GM23338 (cell line): ENCODE data around the gene SELP. TPM values are rescaled to one million over a fixed set of nuclear protein-coding genes. Genes with fewer than 3 reads are reported as not detected.

ENCODE experiments used
- ATAC-seq: fragments of 200-7000 bp; cut with Tn5 transposase; 3 replicates; pipeline ENCODE4 v1.9.1; 2020
- DNase-seq: peaks from one replicate; pipeline ENCODE4 v3.0.0-alpha.2; 2015; ENCODE audit warnings: low spot score
- H2AFZ ChIP-seq: fragments of 200-600 bp; sonication (generic); 2 replicates; pipeline ENCODE4 v1.8.0; 2016; ENCODE audit warnings: antibody characterized with exemption, mild to moderate bottlenecking, moderate library complexity
- H3F3A ChIP-seq: fragments of 200-600 bp; sonication (generic); replicated peaks from 2 replicates; pipeline ENCODE4 v1.8.0; 2017; ENCODE audit warnings: antibody characterized with exemption, mixed run types, low read depth
- H3K27ac ChIP-seq: fragments of 200-600 bp; sonication (generic); 2 replicates; pipeline ENCODE4 v1.6.1; 2016; ENCODE audit warnings: low read depth
- H3K27me3 ChIP-seq: fragments of 200-600 bp; sonication (generic); 2 replicates; pipeline ENCODE4 v1.8.0; 2016; ENCODE audit warnings: mild to moderate bottlenecking, mixed run types, moderate library complexity; ENCODE audit not compliant: insufficient read depth
- H3K36me3 ChIP-seq: fragments of 200-600 bp; sonication (generic); 2 replicates; pipeline ENCODE4 v1.8.0; 2016; ENCODE audit warnings: mild to moderate bottlenecking; ENCODE audit not compliant: insufficient read depth
- H3K4me1 ChIP-seq: fragments of 200-600 bp; sonication (generic); 2 replicates; pipeline ENCODE4 v1.8.0; 2016; ENCODE audit warnings: mild to moderate bottlenecking, moderate library complexity; ENCODE audit not compliant: insufficient read depth
- H3K4me2 ChIP-seq: fragments of 200-600 bp; sonication (generic); 2 replicates; pipeline ENCODE4 v1.7.1; 2017; ENCODE audit warnings: mixed run types
- H3K4me3 ChIP-seq: fragments of 200-600 bp; sonication (generic); 2 replicates; pipeline ENCODE4 v1.6.1; 2016; ENCODE audit warnings: mixed run types
- H3K79me2 ChIP-seq: fragments of 200-600 bp; sonication (generic); replicated peaks from 2 replicates; pipeline ENCODE4 v1.8.0; 2017; ENCODE audit warnings: mild to moderate bottlenecking; ENCODE audit not compliant: insufficient read depth
- H3K9me2 ChIP-seq: fragments of 200-600 bp; sonication (generic); 2 replicates; pipeline ENCODE4 v1.8.0; 2017; ENCODE audit not compliant: insufficient read depth
- H4K20me1 ChIP-seq: fragments of 200-600 bp; sonication (generic); replicated peaks from 2 replicates; pipeline ENCODE4 v1.8.0; 2017; ENCODE audit warnings: mild to moderate bottlenecking; ENCODE audit not compliant: insufficient read depth
- H3K27ac Mint-ChIP-seq: 2 replicates; pipeline ENCODE4 v1.8.0; 2020; ENCODE audit warnings: inconsistent platforms, mild to moderate bottlenecking, moderate library complexity, mixed read lengths
- H3K27me3 Mint-ChIP-seq: 3 replicates; pipeline ENCODE4 v1.8.0; 2022; ENCODE audit warnings: low read depth, mild to moderate bottlenecking, moderate library complexity, mixed read lengths, inconsistent platforms; ENCODE audit not compliant: insufficient read depth, poor library complexity
- H3K36me3 Mint-ChIP-seq: 3 replicates; pipeline ENCODE4 v1.8.0; 2021; ENCODE audit warnings: low read depth, mild to moderate bottlenecking, inconsistent platforms, moderate library complexity, mixed read lengths
- H3K4me1 Mint-ChIP-seq: 3 replicates; pipeline ENCODE4 v1.8.0; 2020; ENCODE audit warnings: mild to moderate bottlenecking, inconsistent platforms, mixed read lengths
- H3K4me3 Mint-ChIP-seq: 3 replicates; pipeline ENCODE4 v1.8.0; 2021; ENCODE audit warnings: moderate library complexity, mild to moderate bottlenecking, inconsistent platforms, mixed read lengths
- H3K9me3 Mint-ChIP-seq: 3 replicates; pipeline ENCODE4 v1.8.0; 2020; ENCODE audit warnings: moderate library complexity, mild to moderate bottlenecking, inconsistent platforms, mixed read lengths
- CTCF ChIP-seq, 2 experiments: fragments of 200-600 bp in 1 of 2; sonication (generic) in 1 of 2; conservative IDR thresholded peaks; 2 replicates each; pipeline versions ENCODE4 v1.5.1 to v1.6.1; 2016 to 2017; ENCODE audit warnings: antibody characterized with exemption in 2 of 2, low read depth in 2 of 2, mild to moderate bottlenecking in 2 of 2, moderate library complexity in 1 of 2
- POLR2AphosphoS5 ChIP-seq: IDR thresholded peaks from 2 replicates; pipeline ENCODE4 v1.6.1; 2016; ENCODE audit warnings: antibody characterized with exemption, low read depth
- REST ChIP-seq: IDR thresholded peaks from one replicate; pipeline ENCODE4 v1.6.1; 2018; ENCODE audit warnings: antibody characterized with exemption; ENCODE audit not compliant: unreplicated experiment
- polyA plus RNA-seq: library from polyadenylated mRNA; unstranded; fragments of >200 nt; fragmentation: Nextera tagmentation; extraction: Ambion mirVana; gene quantifications from 2 replicates; pipeline ENCODE4 v1.2.1, GENCODE V29; 2016
- total RNA-seq: library from RNA; depleted of rRNA; stranded (reverse); fragments of >200 nt; shearing (Covaris generic); gene quantifications from 2 replicates; pipeline ENCODE4 v1.2.3, GENCODE V29; 2014

Gene SELP
- total and polyA plus RNA-seq, 2 experiments from 2014 or later: not detected

GRCh38 chr1:169601096-169601881, 28.6 kb downstream of the SELP start:
- Histone ChIP-seq H3K4me1 (no peaks in the 10 kb centered on the region), H3K4me2 (no peak overlapping the region), H3K4me3 (no peak overlapping the region), H2AFZ (no peak overlapping the region), H3F3A (no peaks in the 10 kb centered on the region), H3K27ac (no peak overlapping the region), H3K9me2 (no peaks in the 10 kb centered on the region), H3K36me3 (no peaks in the 10 kb centered on the region), H3K79me2 (no peaks in the 10 kb centered on the region), H3K27me3 (no peaks in the 10 kb centered on the region), H4K20me1 (no peaks in the 10 kb centered on the region)
- Mint-ChIP-seq H3K36me3 (no peaks in the 10 kb centered on the region), H3K4me3 (no peak overlapping the region), H3K4me1 (no peaks in the 10 kb centered on the region), H3K27me3 (no peaks in the 10 kb centered on the region), H3K27ac (no peak overlapping the region), H3K9me3 (no peaks in the 10 kb centered on the region)
- ATAC-seq (peak; percentile 49), DNase-seq (peak; percentile 58)
- TF ChIP-seq REST (no peak), CTCF (conservative IDR thresholded peaks at IDR 0.05; ENCODE audit: low read depth in 2 of 2) (peak; percentile 62 to 63)

GRCh38 chr1:169595764-169596711, 33.9 kb downstream of the SELP start:
- peak; percentile 99 for ATAC-seq

More at GRCh38 chr1:169595764-169596711, 33.9 kb downstream of the SELP start:
- H3K27me3 Mint-ChIP-seq: peaks cover 6% of the 10 kb centered on the region
- Histone ChIP-seq H3F3A (no peaks in the 10 kb centered on the region), H3K27ac (no peak overlapping the region), H4K20me1 (no peaks in the 10 kb centered on the region), H3K27me3 (no peaks in the 10 kb centered on the region), H3K4me3 (no peak overlapping the region), H2AFZ (no peak overlapping the region), H3K79me2 (no peaks in the 10 kb centered on the region), H3K9me2 (no peaks in the 10 kb centered on the region), H3K36me3 (no peaks in the 10 kb centered on the region), H3K4me1 (no peaks in the 10 kb centered on the region), H3K4me2 (no peak overlapping the region)
- TF ChIP-seq REST (peak; percentile 89), POLR2AphosphoS5 (no peak)
- no peak overlapping the region for H3K4me3 Mint-ChIP-seq
- H3K27ac Mint-ChIP-seq: no peak overlapping the region
- no peaks in the 10 kb centered on the region for H3K9me3 Mint-ChIP-seq
- H3K4me1 Mint-ChIP-seq: no peaks in the 10 kb centered on the region
- no peaks in the 10 kb centered on the region for H3K36me3 Mint-ChIP-seq
- peak; percentile 74 for DNase-seq
